Kidney glomerular epithelial cell (primary cell): ENCODE data around the gene CYP4F8.
"Not testable (repeated sequence)": the region's sequence is repeated elsewhere in the genome, so short reads cannot be mapped to it uniquely, and the experiment has no call there.

Experiments
- DNase-seq: peaks from one replicate; lab custom pipeline; 2025; lab: John Stamatoyannopoulos, UW

CYP4F8 gene

DNA sequence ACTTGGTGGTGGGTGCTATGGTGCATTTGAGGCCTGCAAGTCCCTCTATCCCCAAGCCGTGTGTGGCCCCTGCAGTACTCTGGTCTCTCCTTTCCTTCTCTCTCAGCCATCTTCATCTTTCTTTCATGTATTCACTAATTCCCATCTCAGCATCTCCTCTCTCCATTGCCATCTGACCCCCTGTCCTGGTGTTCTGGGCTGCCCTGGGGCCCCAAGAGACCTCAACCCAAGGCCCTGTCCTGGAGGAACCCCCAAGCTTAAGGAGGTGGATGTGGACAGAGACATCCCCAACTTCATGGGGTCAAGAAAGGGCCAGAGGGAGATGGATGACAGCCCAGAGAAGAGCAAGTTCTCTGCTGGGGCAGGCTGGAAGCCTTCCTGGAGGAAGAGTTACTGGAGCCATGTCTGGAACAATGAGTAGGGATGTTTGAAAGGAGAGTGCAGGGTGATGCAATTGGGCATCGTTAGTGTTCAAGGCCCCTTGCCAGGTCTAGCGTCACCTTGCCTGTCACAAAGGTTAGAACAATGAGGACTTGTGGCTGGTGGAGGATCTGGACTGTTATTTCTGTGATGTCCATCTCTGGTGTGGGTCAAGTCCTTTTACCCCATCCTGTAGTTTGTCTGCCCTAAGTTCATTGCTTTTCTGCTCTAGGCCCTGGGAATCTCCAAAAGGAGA is 29.2 kb downstream of the CYP4F8 start:
- DNase-seq, result no peak

DNA sequence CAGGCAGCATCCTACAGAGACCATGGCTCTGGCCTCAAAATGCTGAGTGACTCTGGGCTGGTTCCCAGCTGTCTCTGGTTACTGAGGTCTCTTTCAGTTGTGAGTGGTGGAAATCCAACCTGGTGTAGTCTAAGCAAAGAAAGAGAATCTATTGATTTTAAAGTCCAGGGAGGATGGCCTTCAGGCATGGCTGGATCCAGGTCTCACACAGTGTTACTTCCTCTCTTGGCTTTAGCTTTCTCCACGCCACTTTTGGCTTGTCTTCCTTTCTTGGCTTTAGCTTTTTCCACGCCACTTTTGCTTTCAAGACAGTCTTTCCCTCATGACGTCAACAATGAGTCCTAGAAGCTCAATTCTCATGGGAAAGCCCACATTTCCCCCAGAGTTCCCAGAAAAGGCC is 29.8 kb downstream of the CYP4F8 start:
- no peak for DNase-seq

DNA sequence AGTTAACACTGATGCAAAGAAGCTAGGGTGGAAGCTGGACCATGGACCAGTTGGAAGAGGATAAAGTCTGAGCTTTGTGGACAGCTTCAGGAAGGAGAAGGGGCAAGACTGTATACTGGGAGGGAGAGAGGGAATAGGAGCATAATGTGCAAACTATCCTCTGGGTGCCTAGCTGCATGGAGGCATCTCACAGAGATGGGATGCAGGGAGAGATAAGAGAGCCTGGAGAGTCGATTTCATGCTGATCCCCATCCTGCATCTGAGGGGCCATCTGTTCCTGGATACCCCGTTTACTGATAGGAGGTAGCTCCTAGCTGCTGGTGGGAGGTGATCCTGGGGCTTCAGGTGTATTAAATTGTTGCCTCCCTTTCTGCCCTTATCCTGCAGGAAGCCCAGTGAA is 34.5 kb downstream of the CYP4F8 start:
- no peak for DNase-seq

DNA sequence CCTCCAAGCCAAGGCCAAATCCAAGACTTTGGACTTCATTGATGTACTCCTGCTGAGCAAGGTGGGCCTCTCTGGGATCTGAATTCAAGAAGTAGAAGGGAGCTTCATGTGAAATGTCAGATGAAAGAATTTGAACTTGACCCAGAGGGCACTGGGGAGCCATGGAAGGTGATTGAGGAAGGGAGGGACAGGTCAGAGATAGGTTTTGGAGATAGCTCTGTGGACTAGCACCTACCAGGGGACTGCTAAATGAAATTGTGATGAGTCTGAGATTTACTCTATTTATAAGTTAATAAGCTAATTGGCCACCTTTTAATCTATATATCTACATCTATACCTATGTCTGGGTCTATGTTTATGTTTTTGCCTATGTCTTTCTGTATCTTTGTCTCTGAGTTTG is 35.1 kb downstream of the CYP4F8 start:
- DNase-seq, result not testable (repeated sequence)

DNA sequence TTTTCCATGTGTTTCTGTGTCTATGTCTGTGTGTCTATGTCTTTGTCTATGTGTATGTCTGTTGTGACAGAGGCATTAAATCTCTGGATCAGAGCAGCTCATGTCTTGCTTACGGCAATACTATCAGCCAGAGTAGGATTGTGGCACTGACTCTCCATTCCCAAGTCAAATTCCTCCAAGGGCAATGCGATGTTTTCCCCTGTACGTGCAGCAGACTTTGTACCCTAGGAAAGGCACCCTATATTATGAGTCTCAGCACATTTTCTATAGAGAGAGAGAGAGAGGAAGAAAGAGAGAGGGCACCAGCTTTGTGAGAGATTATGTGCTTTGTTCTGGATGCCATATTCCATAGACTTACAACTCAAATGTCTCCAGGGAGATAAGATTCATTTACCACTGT is 36.8 kb downstream of the CYP4F8 start:
- no peak for DNase-seq

DNA sequence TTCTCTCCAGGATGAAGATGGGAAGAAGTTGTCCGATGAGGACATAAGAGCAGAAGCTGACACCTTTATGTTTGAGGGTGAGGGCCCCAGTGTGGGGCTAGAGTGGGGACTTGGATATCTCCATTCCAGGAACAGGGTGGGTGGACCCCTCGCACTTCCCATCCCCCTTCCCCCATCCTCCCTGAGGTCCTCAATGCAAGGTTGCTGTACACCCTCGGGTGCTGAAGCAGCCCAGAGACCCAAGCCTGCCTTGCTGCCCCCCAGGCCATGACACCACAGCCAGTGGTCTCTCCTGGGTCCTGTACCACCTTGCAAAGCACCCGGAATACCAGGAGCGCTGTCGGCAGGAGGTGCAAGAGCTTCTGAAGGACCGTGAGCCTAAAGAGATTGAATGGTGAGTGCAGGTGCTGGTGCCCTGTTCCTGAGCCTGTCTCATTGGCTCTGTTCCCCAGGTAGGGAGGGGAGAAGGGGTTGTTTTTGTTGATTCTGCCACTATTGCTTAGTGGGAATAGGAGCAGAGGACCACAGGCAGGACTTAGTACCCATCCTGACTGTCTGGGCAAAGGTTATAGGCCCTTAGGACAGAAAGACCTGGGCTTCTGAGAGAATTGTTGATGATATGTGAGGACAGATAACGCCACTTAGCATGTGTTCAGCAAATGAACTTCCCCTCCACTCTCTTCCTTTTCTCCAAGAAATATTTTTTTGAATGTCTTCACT is 37.7 kb downstream of the CYP4F8 start:
- DNase-seq, result no peak

DNA sequence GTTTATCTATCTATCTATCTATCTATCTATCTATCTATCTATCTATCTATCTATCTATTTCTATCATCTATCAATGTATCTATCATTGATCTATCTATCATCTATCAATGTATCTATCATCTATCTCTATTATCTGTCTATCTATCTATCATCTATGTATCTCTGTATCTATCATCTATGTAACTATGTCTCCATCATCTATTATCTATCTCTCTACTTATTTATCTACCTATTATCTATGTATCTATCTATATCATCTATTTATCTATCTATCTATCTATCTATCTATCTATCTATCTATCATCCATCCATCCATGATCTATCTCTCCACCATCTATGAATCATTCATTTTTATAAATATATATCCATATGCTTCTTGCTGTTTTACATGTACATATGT is 41.4 kb downstream of the CYP4F8 start:
- DNase-seq, result no peak

DNA sequence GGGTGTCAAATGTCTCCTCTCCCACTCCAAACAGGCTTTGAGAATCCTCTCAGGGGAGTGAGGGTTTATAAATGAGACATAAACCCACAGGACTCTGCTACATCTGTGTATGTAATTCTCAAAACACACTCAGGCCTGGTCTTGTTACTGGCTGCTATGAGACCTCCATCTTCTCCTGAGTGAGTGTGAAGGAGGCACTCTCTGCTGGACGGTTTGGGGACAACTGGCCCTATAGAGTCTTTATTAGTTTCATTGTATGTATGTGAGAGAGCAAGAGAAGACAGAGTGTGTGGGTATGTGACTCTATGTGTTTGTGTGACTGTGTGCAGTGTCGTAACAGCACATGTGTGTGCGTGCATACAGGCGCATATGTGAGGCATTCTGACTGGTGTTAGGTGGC is 48.2 kb downstream of the CYP4F8 start:
- no peak for DNase-seq

DNA sequence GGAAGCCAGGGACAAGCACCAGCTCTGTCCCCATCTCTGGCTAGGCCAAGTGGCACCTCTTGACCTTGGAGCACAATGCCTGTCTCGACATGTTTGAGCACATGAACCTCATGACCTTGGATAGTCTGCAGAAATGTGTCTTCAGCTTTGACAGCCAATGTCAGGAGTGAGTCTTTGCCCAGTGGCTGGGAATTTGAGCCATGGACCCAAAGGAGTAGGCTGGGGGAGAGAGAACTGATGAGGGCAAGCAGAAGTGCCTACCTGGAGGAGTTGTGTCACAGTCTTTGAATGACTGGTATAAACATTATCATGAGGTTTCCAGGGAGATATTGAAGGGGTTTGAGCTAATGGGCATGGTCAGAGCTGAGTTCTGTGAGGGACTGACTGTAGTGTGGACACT is 51.2 kb downstream of the CYP4F8 start:
- DNase-seq, result no peak

DNA sequence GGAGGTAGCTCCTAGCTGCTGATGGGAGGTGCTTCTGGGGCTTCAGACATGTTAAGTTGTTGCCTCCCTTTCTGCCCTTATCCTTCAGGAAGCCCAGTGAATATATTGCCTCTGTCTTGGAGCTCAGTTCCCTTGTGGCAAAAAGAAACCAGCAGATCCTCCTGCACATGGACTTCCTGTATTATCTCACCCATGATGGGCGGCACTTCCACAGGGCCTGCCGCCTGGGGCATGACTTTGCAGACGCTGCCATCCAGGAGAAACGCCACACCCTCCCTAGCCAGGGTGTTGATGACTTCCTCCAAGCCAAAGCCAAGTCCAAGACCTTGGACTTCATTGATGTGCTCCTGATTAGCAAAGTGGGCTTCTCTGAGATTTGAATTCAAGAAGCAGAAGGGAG is 51.9 kb downstream of the CYP4F8 start:
- no peak for DNase-seq

DNA sequence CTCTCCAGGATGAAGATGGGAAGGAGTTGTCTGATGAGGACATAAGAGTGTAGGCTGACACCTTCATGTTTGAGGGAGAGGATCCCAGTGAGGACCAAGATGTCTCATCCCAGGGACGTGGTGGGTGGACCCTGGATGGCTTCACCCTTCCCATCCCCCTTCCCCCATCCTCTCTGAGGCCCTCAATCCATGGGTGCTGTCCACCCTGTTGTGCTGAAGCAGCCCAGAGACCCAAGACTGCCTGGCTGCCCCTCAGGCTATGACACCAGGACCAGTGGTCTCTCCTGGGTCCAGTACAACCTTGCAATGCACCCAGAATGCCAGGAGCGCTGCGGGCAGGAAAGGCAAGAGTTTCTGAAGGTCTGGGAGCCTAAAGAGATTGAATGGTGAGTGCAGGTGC is 54.4 kb downstream of the CYP4F8 start:
- no peak for DNase-seq

DNA sequence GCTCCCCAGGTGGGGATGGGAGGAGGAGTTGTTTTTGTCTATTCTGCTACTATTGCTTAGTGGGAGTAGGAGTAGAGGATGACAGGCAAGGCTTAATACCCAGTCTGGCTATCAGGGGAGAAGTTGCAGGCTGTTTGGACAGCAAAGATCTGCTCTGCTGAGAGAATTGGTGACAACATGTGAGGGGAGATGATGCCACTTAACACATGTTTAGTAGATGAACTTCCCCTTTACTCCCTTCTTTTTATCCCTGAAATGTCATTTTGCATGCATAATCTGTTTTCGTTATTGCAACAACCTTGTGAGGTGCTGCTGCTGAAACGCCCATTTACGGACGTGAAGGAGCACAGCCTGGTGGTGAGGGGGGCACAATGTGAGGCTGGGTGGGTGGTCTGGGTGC is 54.9 kb downstream of the CYP4F8 start:
- no peak for DNase-seq

DNA sequence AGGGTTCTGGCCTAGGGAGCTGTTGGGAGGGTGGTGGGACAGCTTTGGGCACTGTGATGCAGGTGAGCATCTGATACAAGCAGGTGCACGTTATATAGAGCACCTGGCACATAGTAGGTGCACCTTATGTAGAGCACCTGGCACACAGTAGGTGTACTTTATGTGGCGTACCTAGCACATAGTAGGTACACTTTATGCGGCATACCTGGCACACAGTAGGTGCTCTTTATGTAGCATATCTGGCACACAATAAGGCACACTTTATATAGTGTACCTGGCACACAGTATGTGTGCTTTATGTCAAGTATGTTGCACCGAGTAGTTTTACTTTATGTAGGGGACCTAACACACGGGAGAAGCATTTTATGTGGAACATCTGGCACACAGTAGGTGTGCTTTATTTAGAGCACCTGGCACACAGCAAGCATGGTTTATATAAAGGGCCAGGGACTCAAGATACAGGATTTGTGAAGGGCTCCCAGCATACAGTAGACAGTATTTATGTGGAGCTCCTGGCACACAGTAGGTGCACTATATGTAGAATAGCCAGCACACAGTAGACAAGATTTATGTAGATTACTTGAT is 56.3 kb downstream of the CYP4F8 start:
- DNase-seq, result no peak

DNA sequence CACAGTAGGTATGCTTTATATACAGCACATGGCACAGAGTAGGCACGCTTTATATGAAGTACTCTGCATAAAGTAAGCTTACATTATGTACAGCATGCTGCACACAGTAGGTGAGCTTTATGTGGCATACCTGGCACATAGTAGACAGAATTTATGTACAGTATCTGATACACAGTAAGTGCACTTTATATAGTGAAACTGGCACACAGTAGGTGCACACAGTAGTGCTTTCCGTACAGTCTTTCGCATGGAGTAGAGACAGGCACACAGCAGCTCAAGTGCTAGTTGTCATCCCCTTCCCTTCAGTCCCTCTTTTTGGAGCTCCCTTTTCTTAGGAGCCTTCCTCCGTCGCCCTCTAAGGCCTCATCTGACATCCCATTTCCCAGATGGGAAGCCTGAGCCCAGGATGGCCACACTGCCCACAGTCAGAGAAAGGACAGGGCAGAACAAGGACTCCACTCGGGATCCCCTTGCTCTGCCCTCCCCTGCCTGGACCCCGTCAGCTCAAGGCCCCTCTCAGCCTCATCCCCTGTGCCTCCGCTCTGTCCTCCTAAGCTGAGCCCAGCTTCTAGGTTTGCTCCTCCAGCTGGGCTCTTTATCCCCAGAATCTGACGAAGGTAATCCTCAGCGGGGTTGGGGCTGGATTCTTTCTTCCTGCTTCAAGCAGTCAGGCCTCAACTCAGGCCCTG is 57.0 kb downstream of the CYP4F8 start:
- no peak for DNase-seq

DNA sequence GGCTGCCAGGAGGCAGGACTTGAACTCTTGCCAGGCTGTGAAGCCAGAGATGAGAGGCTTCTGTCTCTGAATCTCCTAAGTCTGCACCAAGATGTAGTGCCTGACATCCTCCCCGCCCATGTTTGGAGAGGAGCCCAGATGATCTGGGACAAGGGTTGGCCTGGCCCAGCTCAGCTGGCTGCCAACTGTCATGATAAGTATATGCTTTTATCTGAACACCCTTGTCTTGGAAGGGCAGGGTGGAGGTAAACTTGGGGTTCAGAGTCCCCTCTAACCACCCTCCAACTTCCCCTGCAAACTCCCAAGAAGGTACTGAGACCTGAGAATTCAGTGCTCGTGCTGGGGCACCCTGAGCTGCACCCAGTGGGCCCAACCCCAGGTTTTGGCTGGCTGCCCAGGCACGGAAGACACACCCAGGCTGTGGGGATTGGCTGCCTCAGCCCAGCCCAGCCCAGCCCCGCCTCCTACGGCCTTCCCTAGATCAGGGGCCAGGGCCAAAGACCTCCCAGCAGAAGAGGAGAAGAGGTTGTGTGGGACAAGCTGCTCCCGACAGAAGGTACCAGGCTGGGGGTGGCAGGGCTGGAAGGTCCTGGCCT is 57.7 kb downstream of the CYP4F8 start, which contains the start of gene CYP4F12:
Gene CYP4F12 (plus strand): TSS at position 508 of the 596 bp plus-strand sequence. CDS start 443 bp downstream, outside the sequence.
- DNase-seq, result no peak

DNA sequence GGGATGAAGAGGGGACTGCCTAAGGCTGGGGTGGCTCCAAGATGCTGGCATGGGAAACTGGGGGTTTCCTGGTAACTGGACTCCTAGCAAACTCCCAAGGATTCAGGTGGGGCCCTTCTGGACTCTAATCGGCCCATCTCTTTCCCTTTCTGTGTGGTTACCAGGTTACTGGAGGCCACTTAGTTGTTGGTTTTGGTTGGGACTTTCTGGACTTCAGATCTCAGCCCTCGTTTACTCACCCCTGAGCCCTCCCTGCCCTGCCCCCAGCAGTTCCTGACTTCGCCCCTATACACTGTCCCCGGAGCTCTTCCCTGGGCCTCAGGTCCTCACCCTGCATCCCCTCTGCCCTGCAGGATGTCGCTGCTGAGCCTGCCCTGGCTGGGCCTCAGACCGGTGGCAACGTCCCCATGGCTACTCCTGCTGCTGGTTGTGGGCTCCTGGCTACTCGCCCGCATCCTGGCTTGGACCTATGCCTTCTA is 58.2 kb downstream of the CYP4F8 start:
- no peak for DNase-seq

DNA sequence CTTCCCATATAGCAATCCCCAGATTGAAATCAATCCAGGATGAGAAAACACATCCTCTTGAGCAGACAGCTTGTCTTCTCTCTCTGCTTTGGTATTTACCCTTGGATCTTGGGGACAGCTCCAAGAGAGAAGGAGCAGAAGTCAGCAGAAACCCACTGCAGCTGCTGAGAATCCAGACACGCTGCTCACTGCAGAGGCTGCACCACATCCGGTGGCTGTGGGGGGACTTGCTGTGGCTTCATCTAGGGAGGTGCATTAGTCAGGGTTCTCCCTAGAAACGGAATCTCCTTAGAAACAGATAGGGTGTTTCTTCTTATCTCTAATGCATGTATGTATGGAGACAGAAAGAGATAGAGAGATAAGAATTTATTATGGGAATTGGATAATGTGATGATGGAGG is 60.5 kb downstream of the CYP4F8 start:
- no peak for DNase-seq

DNA sequence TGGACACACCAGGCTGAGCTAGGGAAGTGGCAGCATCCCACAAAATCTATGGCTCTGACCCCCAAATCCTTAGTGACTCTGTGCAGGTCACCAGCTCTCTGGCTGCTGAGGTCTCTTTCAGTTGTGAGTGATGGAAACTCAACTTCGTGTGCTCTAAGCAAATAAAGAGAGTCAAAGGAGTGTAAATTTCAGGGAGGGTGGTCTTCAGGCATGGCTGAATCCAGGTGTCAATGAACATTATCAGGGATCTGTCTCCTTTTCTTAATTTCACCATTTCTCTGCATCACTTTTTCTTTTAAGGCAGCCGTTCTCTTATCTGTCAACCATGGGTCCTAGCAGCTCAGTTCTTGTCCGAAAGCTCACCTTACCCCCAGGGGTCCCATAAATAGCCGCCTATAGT is 64.1 kb downstream of the CYP4F8 start:
- no peak for DNase-seq

DNA sequence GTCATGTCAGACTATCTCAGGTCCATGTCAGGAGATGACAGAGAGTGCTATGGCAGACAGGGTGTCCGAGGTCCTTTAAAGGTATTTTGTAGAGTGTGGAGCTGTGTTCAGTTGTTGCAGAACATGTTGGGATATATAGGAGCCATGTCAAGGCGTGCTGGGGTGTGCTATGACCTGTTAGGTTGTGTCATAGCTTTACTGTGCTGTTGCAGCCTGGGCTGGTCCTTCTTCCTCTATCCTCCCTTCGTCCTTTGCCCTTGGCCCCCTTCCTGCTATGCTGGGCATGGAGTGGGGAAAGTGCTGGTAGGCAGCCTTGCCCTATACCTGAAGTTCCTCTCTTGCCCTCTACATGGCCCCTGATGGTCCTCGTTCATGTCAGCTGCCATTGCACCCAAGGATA is 64.8 kb downstream of the CYP4F8 start:
- not testable (repeated sequence) for DNase-seq
